GM18511 (cell line): ENCODE data around the gene RALGDS.
"Not testable (repeated sequence)": the region's sequence is repeated elsewhere in the genome, so short reads cannot be mapped to it uniquely, and the experiment has no call there.

Experiments used
- ATAC-seq: cut with Tn5 transposase; IDR thresholded peaks from one replicate; pipeline ENCODE4 v1.9.1; 2021; ENCODE audit warnings: mild to moderate bottlenecking, moderate library complexity; ENCODE audit not compliant: unreplicated experiment

Gene RALGDS

DNA sequence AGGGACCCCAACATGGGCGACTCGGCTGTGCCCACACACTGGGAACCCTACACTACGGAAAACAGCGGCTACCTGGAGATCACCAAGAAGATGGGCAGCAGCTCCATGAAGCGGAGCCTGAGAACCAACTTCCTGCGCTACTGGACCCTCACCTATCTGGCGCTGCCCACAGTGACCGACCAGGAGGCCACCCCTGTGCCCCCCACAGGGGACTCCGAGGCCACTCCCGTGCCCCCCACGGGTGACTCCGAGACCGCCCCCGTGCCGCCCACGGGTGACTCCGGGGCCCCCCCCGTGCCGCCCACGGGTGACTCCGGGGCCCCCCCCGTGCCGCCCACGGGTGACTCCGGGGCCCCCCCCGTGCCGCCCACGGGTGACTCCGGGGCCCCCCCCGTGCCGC lies 50.1 kb downstream of the RALGDS start:
- not testable (repeated sequence) for ATAC-seq

DNA sequence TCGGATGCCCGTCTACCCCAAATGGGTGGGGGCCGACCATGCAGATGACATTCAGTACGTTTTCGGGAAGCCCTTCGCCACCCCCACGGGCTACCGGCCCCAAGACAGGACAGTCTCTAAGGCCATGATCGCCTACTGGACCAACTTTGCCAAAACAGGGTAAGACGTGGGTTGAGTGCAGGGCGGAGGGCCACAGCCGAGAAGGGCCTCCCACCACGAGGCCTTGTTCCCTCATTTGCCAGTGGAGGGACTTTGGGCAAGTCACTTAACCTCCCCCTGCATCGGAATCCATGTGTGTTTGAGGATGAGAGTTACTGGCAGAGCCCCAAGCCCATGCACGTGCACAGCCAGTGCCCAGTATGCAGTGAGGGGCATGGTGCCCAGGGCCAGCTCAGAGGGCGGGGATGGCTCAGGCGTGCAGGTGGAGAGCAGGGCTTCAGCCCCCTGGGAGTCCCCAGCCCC lies 50.5 kb downstream of the RALGDS start:
- not testable (repeated sequence) for ATAC-seq

DNA sequence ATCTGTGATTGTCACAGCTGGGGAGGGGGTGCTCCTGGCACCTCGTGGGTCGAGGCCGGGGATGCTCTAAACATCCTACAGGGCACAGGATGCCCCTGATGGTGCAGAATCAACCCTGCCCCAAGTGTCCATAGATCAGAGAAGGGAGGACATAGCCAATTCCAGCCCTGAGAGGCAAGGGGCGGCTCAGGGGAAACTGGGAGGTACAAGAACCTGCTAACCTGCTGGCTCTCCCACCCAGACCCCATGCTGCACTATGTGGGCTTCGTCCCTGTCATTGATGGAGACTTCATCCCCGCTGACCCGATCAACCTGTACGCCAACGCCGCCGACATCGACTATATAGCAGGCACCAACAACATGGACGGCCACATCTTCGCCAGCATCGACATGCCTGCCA lies 52.6 kb downstream of the RALGDS start:
- ATAC-seq, result not testable (repeated sequence)

DNA sequence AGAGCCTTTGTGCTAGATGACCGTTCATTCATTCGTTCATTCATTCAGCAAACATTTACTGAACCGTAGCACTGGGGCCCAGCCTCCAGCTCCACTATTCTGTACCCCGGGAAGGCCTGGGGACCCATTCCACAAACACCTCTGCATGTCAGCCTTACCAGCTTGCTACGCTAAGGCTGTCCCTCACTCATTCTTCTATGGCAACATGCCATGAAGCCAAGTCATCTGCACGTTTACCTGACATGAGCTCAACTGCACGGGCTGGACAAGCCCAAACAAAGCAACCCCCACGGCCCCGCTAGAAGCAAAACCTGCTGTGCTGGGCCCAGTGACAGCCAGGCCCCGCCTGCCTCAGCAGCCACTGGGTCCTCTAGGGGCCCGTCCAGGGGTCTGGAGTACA lies 53.2 kb downstream of the RALGDS start:
- ATAC-seq, result no peak

DNA sequence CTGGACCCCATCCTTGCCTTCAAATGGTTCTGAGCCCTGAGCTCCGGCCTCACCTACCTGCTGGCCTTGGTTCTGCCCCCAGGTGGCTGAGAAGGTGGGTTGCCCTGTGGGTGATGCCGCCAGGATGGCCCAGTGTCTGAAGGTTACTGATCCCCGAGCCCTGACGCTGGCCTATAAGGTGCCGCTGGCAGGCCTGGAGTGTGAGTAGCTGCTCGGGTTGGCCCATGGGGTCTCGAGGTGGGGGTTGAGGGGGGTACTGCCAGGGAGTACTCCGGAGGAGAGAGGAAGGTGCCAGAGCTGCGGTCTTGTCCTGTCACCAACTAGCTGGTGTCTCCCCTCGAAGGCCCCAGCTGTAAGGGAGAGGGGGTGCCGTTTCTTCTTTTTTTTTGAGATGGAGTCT lies 54.0 kb downstream of the RALGDS start:
- no peak for ATAC-seq

DNA sequence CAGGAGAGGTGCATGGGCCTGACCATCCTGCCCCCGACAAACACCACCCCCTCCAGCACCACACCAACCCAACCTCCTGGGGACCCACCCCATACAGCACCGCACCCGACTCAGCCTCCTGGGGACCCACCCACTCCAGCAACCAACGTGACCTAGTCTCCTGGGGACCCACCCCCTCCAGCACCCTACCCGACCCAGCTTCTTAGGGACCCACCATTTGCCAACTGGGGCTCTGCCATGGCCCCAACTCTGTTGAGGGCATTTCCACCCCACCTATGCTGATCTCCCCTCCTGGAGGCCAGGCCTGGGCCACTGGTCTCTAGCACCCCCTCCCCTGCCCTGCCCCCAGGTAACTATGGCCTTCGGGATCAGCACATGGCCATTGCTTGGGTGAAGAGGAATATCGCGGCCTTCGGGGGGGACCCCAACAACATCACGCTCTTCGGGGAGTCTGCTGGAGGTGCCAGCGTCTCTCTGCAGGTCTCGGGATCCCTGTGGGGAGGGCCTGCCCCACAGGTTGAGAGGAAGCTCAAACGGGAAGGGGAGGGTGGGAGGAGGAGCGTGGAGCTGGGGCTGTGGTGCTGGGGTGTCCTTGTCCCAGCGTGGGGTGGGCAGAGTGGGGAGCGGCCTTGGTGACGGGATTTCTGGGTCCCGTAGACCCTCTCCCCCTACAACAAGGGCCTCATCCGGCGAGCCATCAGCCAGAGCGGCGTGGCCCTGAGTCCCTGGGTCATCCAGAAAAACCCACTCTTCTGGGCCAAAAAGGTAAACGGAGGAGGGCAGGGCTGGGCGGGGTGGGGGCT lies 54.7 kb downstream of the RALGDS start:
- no peak for ATAC-seq

DNA sequence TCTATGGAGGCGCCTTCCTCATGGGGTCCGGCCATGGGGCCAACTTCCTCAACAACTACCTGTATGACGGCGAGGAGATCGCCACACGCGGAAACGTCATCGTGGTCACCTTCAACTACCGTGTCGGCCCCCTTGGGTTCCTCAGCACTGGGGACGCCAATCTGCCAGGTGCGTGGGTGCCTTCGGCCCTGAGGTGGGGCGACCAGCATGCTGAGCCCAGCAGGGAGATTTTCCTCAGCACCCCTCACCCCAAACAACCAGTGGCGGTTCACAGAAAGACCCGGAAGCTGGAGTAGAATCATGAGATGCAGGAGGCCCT lies 56.0 kb downstream of the RALGDS start:
- ATAC-seq, result no peak

DNA sequence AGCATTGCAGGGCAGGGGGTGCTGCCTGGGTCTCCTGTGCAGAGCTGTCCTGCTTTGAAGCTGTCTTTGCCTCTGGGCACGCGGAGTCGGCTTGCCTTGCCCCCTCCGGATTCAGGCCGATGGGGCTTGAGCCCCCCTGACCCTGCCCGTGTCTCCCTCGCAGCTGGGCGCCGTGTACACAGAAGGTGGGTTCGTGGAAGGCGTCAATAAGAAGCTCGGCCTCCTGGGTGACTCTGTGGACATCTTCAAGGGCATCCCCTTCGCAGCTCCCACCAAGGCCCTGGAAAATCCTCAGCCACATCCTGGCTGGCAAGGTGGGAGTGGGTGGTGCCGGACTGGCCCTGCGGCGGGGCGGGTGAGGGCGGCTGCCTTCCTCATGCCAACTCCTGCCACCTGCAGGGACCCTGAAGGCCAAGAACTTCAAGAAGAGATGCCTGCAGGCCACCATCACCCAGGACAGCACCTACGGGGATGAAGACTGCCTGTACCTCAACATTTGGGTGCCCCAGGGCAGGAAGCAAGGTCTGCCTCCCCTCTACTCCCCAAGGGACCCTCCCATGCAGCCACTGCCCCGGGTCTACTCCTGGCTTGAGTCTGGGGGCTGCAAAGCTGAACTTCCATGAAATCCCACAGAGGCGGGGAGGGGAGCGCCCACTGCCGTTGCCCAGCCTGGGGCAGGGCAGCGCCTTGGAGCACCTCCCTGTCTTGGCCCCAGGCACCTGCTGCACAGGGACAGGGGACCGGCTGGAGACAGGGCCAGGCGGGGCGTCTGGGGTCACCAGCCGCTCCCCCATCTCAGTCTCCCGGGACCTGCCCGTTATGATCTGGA lies 56.6 kb downstream of the RALGDS start:
- no peak for ATAC-seq

DNA sequence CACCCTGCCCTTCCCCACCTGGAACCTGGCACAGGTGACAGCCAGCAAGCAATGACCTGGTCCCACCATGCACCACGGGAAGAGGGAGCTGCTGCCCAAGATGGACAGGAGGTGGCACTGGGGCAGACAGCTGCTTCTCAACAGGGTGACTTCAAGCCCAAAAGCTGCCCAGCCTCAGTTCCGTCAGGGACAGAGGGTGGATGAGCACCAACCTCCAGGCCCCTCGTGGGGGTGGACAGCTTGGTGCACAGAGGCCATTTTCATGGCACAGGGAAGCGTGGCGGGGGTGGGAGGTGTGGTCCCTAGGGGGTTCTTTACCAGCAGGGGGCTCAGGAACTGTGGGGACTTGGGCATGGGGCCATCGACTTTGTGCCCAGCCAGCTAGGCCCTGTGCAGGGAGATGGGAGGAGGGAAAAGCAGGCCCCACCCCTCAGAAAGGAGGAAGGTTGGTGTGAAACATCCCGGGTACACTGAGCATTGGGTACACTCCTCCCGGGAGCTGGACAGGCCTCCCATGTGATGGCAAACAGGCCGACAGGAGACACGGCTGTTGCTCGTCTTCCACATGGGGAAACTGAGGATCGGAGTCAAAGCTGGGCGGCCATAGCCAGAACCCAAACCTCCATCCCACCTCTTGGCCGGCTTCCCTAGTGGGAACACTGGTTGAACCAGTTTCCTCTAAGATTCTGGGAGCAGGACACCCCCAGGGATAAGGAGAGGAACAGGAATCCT lies 57.4 kb downstream of the RALGDS start:
- no peak for ATAC-seq

DNA sequence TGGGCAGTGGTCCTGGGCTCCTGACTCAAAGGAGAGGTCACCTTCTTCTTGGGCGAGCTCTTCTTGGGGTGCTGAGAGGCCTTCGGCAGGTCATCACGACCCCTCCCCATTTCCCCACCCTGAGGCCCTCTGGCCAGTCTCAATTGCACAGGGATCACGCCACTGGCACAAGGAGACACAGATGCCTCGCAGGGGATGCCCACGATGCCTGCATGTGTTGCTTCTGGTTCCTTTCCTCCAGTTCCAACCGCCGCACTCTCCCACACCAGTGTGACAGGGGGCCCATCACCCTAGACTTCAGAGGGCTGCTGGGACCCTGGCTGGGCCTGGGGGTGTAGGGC lies 57.9 kb downstream of the RALGDS start:
- no peak for ATAC-seq

DNA sequence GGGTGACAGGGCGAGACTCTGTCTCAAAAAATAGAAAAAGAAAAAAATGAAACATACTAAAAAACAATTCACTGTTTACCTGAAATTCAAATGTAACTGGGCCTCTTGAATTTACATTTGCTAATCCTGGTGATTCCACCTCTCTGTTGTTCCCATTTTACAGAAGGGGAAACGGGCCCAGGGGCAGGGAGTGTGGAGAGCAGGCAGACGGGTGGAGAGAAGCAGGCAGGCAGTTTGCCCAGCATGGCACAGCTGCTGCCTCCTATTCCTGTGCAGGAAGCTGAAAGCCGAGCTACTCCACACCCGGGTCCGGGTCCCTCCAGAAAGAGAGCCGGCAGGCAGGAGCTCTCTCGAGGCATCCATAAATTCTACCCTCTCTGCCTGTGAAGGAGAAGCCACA lies 58.5 kb downstream of the RALGDS start:
- not testable (repeated sequence) for ATAC-seq

DNA sequence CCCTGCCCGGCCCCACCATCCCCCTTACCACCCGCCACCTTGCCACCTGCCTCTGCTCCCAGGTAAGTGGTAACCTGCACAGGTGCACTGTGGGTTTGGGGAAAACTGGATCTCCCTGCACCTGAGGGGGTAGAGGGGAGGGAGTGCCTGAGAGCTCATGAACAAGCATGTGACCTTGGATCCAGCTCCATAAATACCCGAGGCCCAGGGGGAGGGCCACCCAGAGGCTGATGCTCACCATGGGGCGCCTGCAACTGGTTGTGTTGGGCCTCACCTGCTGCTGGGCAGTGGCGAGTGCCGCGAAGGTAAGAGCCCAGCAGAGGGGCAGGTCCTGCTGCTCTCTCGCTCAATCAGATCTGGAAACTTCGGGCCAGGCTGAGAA lies 59.3 kb downstream of the RALGDS start, which contains the start of gene CEL:
CEL (plus strand) TSS at position 218 of the 382 bp plus-strand sequence; CDS start at position 240, 22 bp downstream.
- not testable (repeated sequence) for ATAC-seq

DNA sequence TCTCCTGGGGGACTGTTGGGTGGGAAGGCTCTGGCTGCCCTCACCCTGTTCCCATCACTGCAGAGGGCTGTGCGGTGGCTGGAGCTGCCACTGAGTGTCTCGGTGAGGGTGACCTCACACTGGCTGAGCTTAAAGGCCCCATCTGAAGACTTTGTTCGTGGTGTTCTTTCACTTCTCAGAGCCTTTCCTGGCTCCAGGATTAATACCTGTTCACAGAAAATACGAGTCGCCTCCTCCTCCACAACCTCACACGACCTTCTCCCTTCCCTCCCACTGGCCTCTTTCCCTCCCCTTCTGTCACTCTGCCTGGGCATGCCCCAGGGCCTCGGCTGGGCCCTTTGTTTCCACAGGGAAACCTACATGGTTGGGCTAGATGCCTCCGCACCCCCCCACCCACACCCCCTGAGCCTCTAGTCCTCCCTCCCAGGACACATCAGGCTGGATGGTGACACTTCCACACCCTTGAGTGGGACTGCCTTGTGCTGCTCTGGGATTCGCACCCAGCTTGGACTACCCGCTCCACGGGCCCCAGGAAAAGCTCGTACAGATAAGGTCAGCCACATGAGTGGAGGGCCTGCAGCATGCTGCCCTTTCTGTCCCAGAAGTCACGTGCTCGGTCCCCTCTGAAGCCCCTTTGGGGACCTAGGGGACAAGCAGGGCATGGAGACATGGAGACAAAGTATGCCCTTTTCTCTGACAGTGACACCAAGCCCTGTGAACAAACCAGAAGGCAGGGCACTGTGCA lies 59.8 kb downstream of the RALGDS start:
- ATAC-seq, result not testable (repeated sequence)

DNA sequence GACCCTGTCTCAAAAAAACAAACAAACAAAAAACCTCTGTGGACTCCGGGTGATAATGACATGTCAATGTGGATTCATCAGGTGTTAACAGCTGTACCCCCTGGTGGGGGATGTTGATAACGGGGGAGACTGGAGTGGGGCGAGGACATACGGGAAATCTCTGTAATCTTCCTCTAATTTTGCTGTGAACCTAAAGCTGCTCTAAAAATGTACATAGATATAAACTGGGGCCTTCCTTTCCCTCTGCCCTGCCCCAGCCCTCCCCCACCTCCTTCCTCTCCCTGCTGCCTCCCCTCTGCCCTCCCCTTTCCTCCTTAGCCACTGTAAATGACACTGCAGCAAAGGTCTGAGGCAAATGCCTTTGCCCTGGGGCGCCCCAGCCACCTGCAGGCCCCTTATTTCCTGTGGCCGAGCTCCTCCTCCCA lies 60.6 kb downstream of the RALGDS start:
- ATAC-seq, result no peak

DNA sequence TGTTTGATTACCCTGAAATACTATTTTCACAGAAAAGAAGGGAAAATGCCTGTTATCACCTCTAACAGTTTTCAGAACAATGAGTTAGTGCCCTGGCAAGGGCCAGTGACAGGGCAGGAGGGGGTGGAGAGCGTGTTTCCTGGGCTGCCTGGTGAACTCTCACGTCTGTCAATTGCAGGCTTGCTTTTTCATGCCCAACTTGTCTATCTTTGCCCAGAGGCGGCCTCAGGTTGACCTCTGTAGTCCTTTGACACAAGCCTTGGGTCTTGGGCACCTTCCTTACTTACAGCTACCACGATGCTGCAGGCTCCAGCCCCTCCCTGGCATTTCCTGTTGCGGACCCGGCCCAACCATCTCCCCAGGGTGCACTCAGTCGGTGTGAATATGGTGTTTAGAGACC lies 61.4 kb downstream of the RALGDS start:
- no peak for ATAC-seq

DNA sequence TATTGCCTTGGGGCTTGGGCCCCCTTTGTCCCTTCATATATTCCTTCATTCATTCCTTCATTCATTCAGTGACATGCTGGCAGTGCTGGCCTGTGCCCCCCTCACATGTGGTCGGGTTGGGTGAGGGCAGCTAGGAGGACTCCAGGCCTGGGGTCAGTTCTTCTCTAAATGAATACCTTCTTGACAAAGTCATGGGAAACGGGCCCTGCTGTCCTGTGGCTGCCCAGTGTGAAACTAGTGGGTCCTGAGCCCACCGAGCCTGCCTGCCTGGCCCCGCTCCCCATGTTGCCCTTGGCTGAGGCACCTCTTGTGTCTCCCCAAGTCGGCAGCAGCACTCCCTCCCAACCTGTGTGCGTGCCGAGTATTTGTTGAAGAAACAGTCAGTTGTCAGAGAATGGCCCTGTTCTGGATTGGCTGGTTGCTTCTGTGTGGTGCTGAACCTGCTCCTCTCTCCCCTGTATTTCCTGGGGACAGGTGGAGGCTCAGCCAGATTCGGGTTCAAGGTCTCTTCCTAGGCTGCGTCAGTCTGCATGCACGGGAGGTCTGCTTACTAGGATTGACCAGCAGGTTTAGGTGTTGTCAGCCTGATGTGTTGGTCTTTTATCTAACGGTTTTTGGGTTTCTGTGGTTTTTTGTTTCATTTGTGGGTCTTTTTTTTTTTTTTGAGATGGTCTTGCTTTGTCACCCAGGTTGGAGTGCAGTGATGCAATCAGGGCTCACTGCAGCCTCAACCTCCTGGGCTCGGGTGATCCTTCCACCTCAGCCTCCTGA lies 62.3 kb downstream of the RALGDS start:
- ATAC-seq, result no peak

DNA sequence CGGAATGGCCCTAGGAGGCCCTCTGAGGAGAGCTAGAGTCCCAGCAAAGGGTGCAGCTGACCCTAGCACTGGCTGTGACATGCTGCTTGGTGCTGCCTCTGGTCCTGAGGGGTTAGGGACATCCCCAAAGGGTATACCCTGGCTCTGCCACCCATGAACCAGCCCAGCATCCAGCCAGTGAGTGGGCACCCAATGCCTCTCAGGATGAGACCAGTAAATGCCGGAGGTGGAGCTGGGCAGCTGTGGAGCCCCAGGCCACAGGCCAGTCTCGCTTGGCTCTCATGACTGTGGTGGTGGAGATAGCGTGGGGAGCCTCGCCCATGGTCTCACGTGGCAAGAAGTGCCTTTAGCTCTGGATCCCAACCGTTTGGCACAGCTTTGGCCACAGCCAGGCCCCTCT lies 63.0 kb downstream of the RALGDS start:
- ATAC-seq, result no peak

DNA sequence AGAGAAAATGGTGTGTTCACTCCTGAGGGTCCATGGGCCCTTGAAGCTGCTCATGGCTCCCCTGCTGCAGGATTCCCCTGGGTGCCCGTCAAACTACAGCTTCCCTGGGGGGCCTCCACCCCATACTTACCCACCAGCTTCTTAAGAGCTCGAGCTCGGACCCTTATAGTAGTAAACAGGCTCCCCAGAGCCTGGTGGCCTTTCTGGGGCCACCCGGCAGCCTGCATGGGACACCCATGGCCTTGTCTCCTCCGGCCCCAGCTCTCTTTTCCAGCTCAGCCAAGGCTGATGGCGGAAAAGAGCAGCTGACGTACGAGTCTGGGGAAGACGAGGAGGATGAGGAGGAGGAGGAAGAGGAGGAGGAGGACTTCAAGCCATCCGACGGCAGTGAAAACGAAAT lies 63.5 kb downstream of the RALGDS start:
- ATAC-seq, result no peak

DNA sequence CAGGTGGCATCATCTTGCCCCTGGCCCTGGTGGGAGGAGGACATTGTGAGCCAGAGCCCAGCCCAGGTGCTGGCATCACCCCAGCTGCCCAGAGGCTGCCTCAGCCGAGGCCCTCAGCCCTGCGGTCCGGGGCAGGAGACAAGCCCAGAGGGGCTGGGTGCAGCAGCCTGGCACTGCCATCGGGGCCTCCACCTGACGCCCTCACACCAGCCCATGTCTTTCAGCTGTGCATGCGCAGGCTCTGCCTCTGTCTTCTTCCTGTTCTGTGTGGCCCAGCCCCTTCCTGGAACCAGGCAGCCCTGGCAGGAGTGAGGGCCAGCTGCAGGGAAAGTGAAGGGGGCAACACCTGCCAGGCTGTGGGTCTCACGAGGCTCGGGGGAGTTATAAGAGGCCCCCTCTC lies 64.0 kb downstream of the RALGDS start:
- ATAC-seq, result no peak

DNA sequence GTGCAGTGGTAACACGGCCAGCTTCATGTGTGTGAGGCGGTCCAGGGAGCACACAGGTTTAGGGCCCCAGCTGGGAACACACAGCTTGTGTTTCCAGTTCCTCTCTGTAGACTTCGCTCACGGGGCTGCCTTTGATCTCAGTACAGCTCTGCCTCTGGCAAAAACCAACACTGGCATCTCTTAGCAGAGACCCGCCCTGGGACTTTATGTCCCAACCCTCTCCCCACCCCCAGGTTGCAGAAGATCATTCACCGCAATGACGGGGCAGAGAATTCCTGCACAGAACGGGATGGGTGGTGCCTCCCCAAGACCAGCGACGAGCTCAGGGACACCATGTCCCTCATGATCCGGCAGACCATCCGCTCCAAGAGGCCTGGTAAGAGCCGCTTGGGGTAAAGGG lies 64.5 kb downstream of the RALGDS start:
- ATAC-seq, result no peak
